HG03342 (cell line): ENCODE results near the gene MEP1A.
A peak's percentile ranks its signal among the peaks of the same experiment; 100 is the strongest.
"Not testable (repeated sequence)": the region's sequence is repeated elsewhere in the genome, so short reads cannot be mapped to it uniquely, and the experiment has no call there.

Experiments
- ATAC-seq: cut with Tn5 transposase; IDR thresholded peaks from one replicate; pipeline ENCODE4 v1.9.1; 2021; ENCODE audit warnings: mild to moderate bottlenecking, moderate library complexity; ENCODE audit not compliant: unreplicated experiment

Gene MEP1A

DNA sequence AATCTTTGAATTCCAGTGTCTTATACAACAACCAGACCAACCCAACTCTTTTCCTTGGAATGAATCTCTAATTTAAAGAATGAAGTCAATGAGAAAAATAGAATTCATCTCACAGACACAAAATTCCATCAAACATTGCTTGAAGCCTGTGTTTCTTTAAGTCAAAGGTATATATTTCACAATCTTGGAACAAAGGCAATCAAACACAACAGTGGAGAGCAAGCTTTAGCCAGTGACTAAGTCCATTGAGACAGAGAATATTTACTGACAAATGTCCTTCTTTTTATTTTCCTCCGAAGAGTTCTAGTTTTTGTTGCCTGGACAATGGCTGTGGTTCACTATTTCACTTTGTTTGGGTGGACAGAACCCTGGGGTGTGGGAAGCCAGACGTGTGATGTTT is 35.8 kb downstream of the MEP1A start:
- no peak for ATAC-seq

DNA sequence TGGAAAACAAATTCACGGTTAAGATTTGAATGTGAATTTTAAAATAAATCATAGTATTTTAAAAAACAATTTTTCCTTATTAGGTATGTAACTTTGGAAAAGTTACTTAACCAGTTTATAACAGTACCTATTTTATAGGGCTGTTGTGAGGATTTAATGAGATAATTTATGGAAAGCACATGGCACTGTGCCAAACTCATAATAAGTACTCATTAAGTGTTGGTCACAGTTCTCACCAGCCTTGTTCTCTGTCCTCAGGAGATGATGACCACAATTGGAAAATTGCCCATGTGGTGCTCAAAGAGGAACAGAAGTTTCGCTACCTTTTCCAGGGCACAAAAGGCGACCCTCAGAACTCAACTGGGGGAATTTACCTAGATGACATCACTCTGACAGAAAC is 39.6 kb downstream of the MEP1A start:
- no peak for ATAC-seq

DNA sequence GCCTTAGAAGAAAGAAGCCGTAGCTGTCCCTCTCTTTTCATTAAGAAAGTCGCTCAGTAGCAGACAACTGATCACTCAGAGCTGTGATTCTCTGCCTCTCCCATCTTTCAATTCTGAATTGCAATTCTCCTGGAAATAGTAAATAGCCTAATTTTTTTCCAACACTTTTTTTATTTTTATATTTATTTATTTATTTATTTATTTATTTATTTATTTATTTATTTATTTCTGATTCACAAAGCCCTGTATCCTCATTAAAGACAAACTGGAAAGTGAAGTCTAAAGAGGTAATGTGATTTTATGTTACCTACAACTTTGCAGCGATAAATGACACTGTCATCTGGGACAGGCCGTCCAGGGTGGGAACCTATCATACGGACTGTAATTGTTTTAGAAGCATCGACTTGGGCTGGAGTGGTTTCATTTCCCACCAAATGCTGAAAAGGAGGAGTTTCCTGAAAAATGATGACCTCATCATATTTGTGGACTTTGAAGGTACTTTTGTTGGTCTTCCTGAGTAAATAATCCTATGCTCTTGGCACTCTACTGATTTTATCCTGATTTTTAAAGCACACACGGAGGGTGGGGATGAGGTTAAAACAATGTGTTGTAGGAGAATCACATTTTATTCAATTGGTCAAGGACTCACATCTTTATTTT is 41.2 kb downstream of the MEP1A start:
- not testable (repeated sequence) for ATAC-seq

DNA sequence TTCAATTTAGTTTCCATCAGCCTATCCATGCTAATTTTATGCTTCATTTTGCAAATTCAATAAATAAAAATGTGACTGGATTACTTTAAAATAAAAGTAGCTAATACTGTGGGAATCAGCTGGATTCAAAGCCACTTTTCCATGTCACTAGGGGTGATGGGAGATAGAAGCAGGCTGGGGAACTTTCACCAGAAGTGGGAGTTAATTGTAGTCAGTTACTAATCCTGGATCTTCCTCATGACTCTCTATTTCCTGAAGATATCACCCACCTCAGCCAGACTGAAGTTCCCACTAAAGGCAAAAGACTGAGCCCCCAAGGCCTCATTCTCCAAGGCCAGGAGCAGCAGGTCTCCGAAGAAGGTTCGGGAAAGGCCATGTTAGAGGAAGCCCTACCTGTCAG is 41.8 kb downstream of the MEP1A start:
- not testable (repeated sequence) for ATAC-seq

DNA sequence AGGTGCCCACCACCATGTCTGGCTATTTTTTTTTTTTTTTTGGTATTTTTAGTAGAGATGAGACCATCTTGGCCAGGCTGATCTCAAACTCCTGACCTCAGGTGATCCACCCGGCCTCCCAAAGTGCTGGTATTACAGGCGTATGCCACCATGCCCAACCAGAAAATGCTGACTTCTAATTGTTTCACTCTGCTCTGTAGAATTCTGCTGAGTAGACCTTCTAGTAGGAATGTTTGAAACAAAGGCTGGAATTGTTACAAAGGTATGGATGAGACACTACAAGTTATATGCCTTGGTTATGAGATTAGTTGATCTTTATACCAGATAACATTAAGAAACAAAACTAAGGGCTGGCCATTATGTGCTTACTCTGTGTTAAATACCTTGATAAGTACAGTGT is 44.8 kb downstream of the MEP1A start:
- no peak for ATAC-seq

- not testable (repeated sequence) for ATAC-seq
Measured at GRCh38 chr6:46842252-46842846, 49.2 kb downstream of the MEP1A start.

DNA sequence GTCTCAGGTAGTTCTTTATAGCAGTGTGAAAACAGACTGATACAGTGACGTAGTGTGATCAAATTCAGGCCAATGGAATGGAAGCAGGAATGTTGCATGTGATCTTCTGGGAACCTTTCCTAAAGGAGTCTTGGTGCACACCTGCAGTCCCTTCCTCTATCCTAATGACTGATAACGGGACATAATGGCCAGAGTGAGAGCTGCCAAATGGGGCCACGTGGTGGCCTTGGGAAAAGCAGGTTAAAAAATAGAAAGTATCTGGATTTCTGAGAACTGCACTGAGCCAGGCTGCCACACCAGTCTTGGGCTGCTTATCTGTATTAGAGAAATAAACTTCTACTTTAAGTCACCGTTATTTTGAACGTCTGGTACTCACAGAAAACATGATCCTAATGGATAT is 51.9 kb downstream of the MEP1A start:
- no peak for ATAC-seq

DNA sequence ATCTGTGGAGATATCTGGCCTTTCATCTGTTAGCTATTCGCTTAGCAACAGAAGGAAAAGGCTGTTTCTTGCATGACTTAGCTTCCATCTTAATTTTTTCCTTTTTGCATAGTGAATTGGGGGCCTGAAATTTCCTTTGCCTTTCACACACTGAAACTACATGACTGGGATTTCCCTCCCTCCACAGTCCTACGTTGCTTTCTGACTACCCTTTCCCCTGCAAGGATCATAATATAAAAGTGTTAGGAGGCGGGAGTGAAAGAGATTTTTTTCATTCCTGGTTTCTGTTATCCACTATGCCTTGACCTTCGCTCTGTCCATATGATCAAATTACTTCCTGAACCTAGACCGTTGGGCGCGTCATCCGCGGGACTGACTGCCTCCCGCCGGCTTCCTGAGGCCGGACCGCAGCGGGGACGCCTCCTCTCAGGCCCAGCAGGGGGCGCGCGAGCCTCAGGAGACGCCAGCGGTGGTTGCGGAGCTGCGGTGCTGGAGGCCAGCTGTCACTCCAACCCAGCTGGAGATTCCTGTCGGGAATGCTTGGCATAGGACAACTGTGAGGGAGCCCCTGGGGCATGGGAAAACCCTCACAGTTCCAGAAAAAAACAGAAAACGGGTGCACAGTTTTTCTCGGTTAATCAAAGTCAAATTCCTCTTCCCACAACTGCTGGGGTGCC is 55.6 kb downstream of the MEP1A start:
- peak; percentile 91 for ATAC-seq

- ATAC-seq, result no peak
Measured at GRCh38 chr6:46849361-46849690, 56.1 kb downstream of the MEP1A start.

GRCh38 chr6:46850792-46851191 is 57.6 kb downstream of the MEP1A start:
- no peak for ATAC-seq

DNA sequence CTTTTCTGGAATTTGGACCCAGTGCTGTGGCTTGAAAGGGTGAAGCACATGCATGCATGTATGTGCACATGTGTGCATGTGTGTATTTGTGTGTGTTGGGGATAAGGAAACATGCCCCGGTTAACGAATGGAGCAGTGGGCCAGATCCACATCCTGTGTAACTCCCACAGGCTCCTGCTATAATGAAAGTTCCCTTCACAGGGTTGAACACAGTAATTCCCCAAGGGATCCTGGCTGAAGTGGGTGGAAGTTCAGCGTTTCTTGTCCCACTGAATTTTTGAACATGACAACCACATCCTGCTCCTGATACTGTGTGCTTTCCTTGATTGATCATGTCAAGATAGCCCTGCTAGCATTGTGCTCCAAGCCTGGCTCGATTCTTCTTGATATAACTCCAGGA is 58.4 kb downstream of the MEP1A start:
- not testable (repeated sequence) for ATAC-seq

- peak; percentile 62 for ATAC-seq
Measured at GRCh38 chr6:46855966-46856365, 62.8 kb downstream of the MEP1A start.

GRCh38 chr6:46862381-46862780 is 69.2 kb downstream of the MEP1A start:
- ATAC-seq, result no peak

DNA sequence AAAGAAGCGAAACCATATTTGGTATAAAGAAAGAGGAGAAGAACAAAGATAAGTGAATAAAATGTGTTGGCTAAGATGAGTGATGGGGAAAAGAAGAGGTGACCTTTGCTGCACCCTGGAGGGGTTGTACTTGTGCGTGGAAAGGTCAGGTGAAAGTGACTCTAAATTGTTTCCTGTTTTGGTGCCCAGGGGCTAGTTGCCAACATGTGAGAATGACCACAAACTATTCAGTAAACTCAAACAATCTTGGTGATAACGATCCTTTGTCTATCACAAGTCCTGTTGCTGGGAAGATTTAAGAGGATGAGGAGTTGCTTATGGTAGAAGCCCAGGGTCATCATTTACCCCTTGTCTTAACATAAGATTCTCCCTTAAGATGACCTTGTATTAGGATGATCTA is 70.6 kb downstream of the MEP1A start:
- no peak for ATAC-seq

DNA sequence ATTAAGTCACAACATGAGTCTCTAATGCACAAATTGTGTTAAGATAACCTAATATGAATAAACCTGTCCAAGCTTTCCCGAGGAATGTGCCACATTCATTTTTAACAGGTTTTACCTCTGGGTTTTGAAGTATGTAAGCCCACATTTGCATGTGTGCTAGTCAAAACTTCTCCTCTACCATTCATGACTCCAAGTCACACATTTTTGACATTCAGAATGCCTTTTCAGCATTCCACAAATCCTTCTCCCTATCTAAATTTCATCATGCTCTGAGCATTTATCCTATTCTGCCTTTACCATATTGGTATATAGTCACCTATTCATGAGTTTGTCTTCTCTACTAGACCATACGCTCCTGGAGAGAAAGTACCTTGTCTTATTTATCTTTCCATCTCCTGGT is 72.0 kb downstream of the MEP1A start:
- ATAC-seq, result no peak

- no peak for ATAC-seq
Measured at GRCh38 chr6:46867411-46867810, 74.2 kb downstream of the MEP1A start.

DNA sequence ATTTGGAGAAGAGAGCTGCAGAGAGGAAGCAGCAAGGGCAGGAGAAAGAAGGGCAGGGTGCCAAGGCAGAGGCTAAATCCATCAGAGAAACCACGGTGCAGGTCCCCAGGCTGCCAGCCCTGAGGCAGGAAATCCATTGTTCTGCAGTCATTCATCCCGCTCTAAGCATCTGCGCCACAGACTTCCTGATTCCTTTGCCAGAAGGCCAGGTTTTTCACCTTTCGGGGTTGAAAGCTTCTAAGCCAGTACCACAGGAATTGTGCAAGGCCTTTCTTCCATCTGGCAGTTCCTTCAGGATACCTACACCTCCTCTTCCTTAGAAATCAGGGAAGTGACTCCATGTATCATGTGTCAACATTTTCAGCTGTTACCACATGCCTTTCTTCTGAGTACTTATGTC is 82.9 kb downstream of the MEP1A start:
- ATAC-seq, result no peak

DNA sequence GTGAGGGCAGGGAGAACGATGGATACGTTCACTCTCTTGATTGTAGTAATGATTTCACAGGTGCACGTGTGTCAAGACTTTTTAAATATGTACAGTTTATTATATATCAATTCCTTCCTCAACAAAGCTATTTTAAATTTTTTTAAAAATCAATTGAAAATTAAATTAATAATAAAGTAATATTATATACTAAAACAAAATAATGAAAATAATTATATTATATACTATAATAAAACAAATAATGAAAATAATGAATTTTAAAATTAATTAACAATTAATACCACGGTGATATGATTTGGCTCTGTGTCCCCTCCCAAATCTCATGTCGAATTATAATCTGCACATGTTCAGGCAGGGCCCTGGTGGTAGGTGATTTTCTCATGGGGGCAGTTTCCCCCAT is 85.8 kb downstream of the MEP1A start:
- ATAC-seq, result no peak

DNA sequence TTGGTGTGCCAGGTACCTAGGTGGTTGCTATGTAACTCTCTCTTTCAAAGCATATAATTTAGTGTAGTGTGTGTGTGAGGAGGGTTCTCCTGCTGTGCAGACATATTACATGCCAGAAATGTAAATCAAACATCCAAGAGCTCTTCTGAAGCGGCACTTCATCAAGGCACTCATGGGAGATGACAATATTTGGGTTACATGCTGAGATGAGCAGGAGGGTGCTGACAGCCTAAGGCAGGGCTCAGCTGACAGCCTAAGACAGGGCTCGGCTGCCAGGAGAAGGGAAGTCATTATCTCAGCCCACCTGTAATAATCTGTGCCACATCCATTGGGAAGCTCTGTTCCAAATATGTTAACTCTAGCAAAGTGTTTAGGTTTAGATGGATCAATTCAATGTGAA is 89.5 kb downstream of the MEP1A start:
- ATAC-seq, result no peak

DNA sequence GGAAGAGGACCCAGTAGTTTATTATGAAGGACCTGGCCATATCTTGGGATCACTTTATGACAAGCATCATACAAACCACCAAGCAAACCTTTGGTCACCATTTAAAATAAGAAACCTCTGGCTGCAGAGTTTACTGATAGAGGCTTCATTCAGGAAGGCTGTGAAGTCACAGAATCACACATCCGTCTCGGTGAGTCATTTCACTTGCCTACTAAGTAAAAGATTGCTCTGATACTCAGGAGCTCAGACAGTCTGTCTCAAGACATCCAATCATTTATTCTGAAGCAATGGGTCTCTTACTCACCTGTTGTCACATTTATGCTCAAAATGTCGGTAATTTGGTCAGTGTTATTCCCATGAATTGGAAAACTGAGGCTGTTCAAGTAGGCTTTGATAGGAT is 94.8 kb downstream of the MEP1A start:
- no peak for ATAC-seq

- ATAC-seq, result no peak
Measured at GRCh38 chr6:46888578-46888977, 95.4 kb downstream of the MEP1A start.
